Measurements from ENCODE around the gene IGF1R. TPM values are rescaled to one million over a fixed set of nuclear protein-coding genes. Genes with fewer than 3 reads are reported as not detected.

IGF1R gene
- total and polyA plus RNA-seq, 2 donors (not counting 3 experiments of a cell fraction or from before 2014, with no cell fraction given), result 16.1 to 59.1 TPM

DNA sequence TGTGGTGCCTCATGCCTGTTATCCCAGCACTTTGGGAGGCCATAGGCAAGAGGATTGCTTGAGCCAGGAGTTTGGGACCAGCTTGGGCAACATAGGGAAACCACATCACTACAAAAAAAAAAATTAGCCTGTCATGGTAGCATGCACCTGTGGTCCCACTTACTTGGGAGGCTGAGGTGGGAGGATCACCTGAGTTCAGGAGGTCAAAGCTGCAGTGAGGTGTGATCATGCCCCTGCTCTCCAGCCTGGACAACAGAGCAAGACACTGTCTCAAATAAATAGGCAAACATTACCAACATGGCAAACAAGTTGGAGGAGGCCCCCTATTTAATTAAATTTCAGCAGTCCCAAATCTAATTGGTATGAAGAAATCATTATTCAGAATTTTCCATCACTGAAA, 215.6 kb downstream of the IGF1R start:
- FAIRE-seq (no peak), DNase-seq (ENCODE audit: low read depth, low spot score) (no peak)
- dilution Hi-C loops (cut with MboI; ENCODE audit: extremely low pct_ligation_motif_present, low sequenced_read_pairs) (no loop called here), intact Hi-C loops (cut with micrococcal nuclease) (no loop called here)
- H3K9me1 ChIP-seq (replicated peaks; ENCODE audit: control insufficient read depth, extremely low read depth, insufficient read depth, low read length), result no peaks in the 10 kb centered on the region
- ChIA-PET POLR2A (no interaction called here), CTCF (interaction anchor here (1.1 to 2.0 kb wide), 3 partner anchors 13 to 213 kb away, joined by 3 to 9 read pairs (median 5); no protein-coding TSS in a partner anchor)
- no peaks in the 10 kb centered on the region for H3K36me3 ChIP-seq (ENCODE audit: control insufficient read depth in 2 of 2, extremely low read depth in 1 of 2, insufficient read depth in 2 of 2, low read length in 2 of 2)
- TF ChIP-seq, protein P1, sequence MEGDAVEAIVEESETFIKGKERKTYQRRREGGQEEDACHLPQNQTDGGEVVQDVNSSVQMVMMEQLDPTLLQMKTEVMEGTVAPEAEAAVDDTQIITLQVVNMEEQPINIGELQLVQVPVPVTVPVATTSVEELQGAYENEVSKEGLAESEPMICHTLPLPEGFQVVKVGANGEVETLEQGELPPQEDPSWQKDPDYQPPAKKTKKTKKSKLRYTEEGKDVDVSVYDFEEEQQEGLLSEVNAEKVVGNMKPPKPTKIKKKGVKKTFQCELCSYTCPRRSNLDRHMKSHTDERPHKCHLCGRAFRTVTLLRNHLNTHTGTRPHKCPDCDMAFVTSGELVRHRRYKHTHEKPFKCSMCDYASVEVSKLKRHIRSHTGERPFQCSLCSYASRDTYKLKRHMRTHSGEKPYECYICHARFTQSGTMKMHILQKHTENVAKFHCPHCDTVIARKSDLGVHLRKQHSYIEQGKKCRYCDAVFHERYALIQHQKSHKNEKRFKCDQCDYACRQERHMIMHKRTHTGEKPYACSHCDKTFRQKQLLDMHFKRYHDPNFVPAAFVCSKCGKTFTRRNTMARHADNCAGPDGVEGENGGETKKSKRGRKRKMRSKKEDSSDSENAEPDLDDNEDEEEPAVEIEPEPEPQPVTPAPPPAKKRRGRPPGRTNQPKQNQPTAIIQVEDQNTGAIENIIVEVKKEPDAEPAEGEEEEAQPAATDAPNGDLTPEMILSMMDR (IDR thresholded peaks at IDR 0.05; ENCODE audit: extremely low read depth in 1 of 2, insufficient read depth in 1 of 2, low read depth in 1 of 2, low read length in 2 of 2), result no peak
- TF ChIP-seq JUN (IDR thresholded peaks at IDR 0.05; ENCODE audit: borderline replicate concordance, insufficient read depth, insufficient read length, low read depth) (no peak), POLR2A (IDR thresholded peaks at IDR 0.05; ENCODE audit: low read depth, low read length) (no peak), EZH2 (IDR thresholded peaks at IDR 0.05; ENCODE audit: borderline replicate concordance, low read depth, low read length, severe bottlenecking) (no peak), GATA2 (IDR thresholded peaks at IDR 0.05; ENCODE audit: insufficient read depth, insufficient read length, low read depth, low read length) (no peak), MYC (IDR thresholded peaks at IDR 0.05; ENCODE audit: low read depth, low read length) (no peak), FOS (IDR thresholded peaks at IDR 0.05; ENCODE audit: borderline replicate concordance, insufficient read depth, low read length) (no peak), POLR2AphosphoS5 (IDR thresholded peaks at IDR 0.05; ENCODE audit: insufficient read depth, low read depth, low read length) (no peak)
- TF ChIP-seq, protein P2, sequence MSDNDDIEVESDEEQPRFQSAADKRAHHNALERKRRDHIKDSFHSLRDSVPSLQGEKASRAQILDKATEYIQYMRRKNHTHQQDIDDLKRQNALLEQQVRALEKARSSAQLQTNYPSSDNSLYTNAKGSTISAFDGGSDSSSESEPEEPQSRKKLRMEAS (IDR thresholded peaks at IDR 0.05; ENCODE audit: insufficient read depth, insufficient read length), result no peak
- H3K4me3 ChIP-seq (replicated peaks in 1 of 3; ENCODE audit: insufficient read depth in 1 of 3, low read depth in 1 of 3, low read length in 3 of 3), result no peak overlapping the region
- H3K4me2 ChIP-seq (ENCODE audit: insufficient read depth, low read length), result no peak overlapping the region
- no TSS peak for BruUV-seq (replicated peaks)
- H2AFZ ChIP-seq (ENCODE audit: low read depth, low read length), result no peak overlapping the region
- H3K4me1 ChIP-seq (ENCODE audit: control insufficient read depth, extremely low read depth, insufficient read depth, low read length), result peaks cover 4% of the 10 kb centered on the region
- H3K9ac ChIP-seq (replicated peaks; ENCODE audit: extremely low read depth, insufficient read depth, low read length), result no peak overlapping the region
- H3K9me3 ChIP-seq (replicated peaks; ENCODE audit: control insufficient read depth, insufficient read depth, low read length), result no peaks in the 10 kb centered on the region
- no peaks in the 10 kb centered on the region for H3K79me2 ChIP-seq (ENCODE audit: control insufficient read depth, insufficient read depth, low read length)
- H3K27ac ChIP-seq (ENCODE audit: insufficient read depth, low read depth, low read length), result no peak overlapping the region
- no peaks in the 10 kb centered on the region for H3K27me3 ChIP-seq (ENCODE audit: control insufficient read depth in 2 of 2, insufficient read depth in 2 of 2, low read length in 2 of 2)
- no peaks in the 10 kb centered on the region for H4K20me1 ChIP-seq (replicated peaks; ENCODE audit: control insufficient read depth, extremely low read depth, insufficient read depth, low read length)
